GM18505 (cell line): ENCODE measurements around the gene ELFN1.

Experiments
- ATAC-seq: cut with Tn5 transposase; IDR thresholded peaks from one replicate; pipeline ENCODE4 v1.9.1; 2021; ENCODE audit not compliant: unreplicated experiment
- POLR2A ChIP-seq: IDR thresholded peaks from 4 replicates; pipeline ENCODE4 v1.6.1; 2011; ENCODE audit warnings: borderline replicate concordance; ENCODE audit not compliant: insufficient read depth, insufficient read length; ENCODE audit errors: extremely low read depth

Gene ELFN1

DNA sequence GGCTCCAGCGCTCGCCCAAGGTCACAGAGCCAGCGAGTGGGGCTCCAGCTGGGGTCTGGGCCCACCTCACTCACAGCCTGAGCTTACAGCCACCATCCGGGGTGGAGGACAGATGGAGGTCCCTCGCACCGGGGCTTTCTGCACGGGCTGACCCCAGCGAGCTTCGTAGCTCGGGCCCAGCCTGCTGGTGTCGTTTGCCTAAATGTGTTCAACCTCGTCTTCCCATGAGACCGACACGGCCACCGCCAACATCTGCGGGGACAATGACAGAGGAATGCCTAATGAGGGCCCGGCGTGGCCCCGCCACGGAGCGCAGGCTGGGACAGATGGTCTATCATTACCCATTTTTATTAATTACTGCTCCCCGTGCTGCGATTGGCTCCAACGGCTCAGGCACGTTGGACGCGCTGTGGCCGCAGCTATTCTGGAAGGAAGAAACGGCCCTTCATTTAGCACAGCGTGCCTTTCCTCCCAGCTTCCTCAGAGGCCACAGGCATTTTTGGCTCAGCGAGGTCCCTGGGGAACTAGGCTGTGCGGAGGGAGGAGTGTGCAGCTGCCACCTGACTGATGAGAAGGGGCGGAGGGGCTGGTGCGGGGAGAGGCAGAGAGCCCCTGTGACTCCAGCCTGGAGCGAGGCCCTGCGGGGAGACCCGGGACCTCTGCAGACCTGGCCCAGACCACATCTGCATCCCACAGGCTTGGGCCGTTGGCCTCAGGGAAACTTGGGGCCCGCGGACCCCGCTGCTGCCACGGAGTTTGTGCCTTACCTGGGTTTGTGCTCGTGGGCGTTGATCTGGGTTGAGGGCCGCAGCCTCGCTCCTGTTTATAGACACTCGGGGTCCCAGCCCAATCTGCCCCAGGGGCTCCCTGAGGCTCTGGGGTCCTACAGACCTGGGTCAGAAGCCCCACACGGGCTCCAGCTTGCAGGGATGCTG, 22.9 kb upstream of the ELFN1 start:
- no peak for TF ChIP-seq POLR2A
- no peak for ATAC-seq

DNA sequence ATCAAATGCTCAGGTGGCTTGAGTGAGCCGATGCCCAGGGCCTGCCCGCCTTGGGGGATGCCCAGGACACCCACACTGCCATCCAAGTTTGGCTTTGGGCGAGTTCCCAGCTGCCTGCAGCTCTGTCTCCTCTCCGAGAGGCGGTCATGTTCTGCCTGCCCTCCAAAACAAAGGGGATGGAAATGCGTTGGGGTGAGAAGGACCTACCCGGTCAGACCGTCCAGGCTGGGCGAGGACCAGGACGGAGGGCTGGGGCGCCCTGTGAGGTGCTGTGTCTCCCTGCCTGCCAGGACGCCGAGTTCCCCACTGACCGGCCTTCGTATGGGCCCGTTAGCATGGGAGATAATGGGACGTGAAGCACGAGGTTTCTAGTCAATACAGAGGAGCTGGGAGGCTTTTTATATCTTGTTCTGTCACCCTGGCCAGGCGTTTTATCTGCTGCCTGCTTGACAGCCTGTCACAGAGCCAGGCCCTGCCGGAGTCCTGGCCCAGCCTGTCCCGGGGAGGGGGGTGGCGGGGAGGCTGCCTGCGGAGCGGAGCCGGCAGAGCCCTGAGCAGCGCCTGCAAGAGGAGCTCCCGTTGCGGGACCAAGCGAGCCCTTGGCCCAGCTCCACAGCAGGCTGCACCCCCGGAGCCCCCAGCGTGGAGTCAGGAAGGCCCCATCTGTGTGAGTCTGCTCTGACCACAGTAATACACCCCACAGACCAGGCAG, 22.0 kb upstream of the ELFN1 start:
- no peak for ATAC-seq
- TF ChIP-seq POLR2A: no peak

- no peak for TF ChIP-seq POLR2A
- no peak for ATAC-seq
Measured at GRCh38 chr7:1649751-1650326, 20.2 kb upstream of the ELFN1 start.

DNA sequence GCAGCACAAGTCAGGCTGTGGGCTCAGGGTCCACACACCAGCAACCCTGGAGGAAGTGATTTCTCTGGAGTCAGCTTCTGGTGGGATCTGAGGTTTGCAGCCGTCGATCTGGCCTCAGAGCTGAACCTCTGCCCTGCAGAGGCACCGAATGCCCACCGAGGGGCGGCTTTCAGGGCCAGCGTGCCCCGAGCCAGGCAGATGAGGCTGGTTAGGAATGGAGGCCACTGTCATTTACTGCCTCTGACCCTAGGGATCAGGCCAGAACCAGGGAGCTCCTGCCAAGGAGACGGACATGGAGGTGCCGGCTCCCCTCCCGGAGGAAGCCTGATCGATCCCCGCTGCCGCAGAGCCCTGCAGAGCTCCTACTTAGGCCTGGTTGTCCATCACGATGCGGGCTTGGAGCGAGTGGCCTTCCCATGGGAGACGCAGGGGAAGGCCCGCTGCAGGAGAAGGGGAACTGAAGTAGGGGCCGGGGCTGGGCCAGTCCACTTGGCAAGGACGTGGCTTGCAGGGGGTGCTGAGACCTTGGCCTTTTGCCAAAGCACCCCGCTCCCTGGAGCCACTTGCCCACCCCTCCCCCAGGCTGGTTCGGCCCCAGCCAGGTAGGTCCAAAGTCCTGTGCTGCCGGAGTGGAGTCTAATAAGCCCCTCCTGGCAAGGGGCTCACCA, 19.6 kb upstream of the ELFN1 start:
- ATAC-seq: no peak
- no peak for TF ChIP-seq POLR2A

DNA sequence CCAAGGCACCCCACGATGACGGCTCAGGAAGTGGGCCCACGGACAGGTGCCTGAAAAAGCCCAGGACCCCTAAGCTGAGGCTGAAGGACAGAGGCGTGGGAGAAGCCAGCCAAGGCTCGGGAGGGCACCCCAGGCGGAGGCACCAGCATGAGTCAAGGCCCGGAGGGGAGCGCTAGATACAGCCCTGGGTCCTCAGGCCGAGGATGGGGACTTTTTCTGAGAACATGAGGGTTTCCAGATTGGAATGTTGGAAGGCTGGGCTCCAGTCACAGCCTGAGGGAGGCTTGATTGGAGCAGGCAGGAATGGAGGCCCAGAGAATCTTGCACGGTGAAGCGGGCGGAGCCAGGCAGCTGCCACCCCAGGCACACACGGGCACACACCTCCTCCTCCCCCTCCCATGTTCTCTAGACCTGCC, 19.0 kb upstream of the ELFN1 start:
- ATAC-seq: no peak
- no peak for TF ChIP-seq POLR2A

DNA sequence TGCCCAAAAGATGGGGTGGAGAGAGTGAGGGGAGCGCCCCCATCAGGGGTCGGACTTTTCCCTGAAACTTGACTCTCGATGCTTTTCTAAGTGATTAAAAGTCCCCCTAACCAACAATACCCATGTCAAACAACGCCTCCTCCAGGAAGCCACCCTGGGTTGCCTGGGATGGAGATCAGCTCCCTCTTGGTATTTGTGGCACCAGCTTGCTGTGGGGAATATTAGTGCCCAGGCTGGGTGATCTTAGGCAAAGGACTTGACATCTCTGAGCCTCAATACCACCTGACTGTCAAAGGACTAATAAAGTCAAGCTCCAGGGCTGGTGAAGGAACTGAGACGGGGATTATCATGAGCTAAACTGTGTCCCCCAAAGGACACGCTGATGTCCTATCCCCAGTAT, 18.2 kb upstream of the ELFN1 start:
- no peak for TF ChIP-seq POLR2A

GRCh38 chr7:1653500-1653899, 16.6 kb upstream of the ELFN1 start:
- no peak for TF ChIP-seq POLR2A
- no peak for ATAC-seq

More for the DNA sequence above, 18.2 kb upstream of the ELFN1 start:
- ATAC-seq: no peak

GRCh38 chr7:1654111-1654510, 16.0 kb upstream of the ELFN1 start:
- ATAC-seq: no peak
- no peak for TF ChIP-seq POLR2A

- ATAC-seq: no peak
- TF ChIP-seq POLR2A: no peak
Measured at GRCh38 chr7:1654738-1655475, 15.2 kb upstream of the ELFN1 start.

GRCh38 chr7:1659696-1660095, 10.4 kb upstream of the ELFN1 start:
- TF ChIP-seq POLR2A: no peak
- ATAC-seq: no peak

- ATAC-seq: no peak
Measured at GRCh38 chr7:1661461-1661860, 8.6 kb upstream of the ELFN1 start.

GRCh38 chr7:1662101-1662500, 8.0 kb upstream of the ELFN1 start:
- no peak for TF ChIP-seq POLR2A
- ATAC-seq: no peak

More at GRCh38 chr7:1661461-1661860, 8.6 kb upstream of the ELFN1 start:
- TF ChIP-seq POLR2A: no peak
